NCI-H2081 treated with DMSO at 0.1 percent for 48 hours (cell line): ENCODE data around the gene HOOK1.
A peak's percentile ranks its signal among the peaks of the same experiment; 100 is the strongest.

Source experiments
- DNase-seq: peaks from one replicate; lab custom pipeline; 2025; lab: John Stamatoyannopoulos, UW

The HOOK1 gene

DNA sequence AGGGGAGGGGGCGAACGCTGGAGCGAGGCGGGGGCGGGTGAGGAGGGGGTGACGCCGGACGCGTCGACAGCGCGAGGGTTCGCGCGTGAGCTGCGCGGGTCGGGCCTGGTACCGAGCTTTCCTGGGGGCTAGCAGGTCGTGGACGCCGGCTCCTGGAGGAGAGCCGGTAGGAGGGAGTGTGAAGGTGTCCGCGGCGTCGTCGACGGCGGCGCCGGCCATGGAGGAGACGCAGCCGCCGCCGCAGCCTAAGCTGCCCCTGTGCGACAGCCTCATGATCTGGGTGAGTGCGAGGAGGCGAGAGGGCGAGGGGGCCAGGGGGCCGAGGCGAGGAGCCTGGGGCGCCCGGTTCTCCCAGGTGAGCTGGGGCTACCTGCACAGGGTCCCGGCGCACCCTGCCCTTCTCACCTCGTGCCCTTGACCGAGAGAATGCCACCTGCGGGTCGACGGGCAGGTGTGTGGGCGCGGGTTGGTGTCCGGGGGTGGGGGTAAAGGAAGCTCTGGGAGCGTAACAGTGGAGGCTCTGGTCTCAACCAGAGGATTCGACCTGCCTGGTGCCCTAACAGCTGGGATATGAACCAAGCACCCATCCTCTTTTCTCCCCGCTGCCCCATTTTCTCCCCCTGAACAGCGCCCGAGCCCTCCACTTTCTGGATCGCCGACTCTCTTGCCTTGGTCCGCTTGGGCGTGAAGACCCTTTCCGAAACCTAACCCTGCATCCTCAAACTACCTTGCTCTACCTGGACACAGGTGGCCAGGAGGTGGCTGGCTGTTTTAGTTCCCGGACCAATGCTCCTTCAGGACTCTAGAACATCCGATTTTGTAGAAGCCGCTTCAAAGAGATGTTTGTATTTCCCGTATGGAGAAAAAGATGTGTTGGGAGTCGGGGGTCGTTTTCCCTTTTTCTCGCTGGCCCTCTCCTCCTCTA lies at the start of gene HOOK1:
Gene HOOK1, plus strand, starts transcription at position 49 of the 925 bp plus-strand sequence. Its CDS starts 169 bp downstream, at position 218.
- DNase-seq, result no peak

DNA sequence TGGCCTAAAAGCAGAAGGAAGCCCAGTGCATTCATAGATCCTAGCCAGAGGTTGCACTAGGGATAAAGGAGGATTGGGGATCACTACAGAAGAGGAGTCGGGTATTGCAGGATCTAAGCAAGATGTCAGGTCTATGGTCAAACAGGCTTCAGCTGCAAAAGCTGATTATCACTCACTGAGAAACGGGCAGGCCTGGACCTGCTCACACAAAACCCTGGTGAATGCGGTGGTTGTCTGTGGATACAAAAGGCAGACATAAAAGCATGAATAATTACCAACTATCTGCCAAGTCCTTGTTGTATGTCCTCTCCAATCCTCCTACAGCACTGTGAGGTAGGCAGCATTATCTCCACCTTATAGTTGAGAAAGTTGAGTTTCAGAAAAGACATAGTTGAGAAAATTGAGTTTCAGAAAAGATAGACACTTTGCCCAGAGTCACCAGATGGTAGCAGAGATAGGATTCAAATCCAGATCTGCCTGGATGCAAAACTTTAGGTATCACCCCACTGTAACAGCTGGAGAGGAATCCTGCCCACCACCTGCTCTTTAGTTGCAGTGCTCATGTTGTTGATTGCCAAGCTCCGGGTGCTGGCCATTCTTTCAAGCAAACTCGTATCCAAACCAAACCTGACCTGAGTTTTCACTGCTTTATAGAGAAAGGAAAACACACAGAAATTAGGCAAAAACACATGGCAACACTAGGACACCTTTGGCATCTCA lies 49.6 kb upstream of the HOOK1 start:
- DNase-seq, result peak; percentile 66

DNA sequence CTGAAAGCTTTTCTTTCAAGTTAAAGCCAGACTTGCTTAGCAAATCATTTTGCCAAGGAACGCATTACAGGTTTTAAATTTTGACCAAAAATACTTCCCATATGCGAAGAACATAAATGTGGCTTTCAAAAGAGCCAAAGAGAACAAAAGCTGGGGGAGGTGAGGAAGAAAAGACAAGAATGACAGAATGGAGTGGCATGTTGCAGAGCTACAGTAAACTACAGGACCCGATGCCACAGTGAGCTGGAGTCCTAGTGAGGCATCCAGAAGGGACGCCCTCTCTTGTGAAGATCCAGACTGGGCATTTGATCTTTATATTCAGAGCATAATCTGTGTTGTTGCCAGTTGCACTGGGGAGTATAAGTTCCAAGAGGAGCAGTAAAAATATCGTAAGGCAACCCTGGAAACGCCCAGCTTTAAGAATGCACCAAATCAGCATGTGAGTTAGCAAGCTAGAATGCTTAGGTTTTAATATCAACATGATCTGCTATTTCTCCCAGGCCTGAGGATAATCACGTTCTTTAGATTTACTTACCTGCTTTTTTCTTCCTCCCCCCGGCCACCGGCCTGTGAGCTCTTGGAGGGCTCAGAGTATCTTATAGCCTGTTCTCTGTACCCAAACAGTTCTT lies 48.4 kb upstream of the HOOK1 start:
- DNase-seq, result no peak

DNA sequence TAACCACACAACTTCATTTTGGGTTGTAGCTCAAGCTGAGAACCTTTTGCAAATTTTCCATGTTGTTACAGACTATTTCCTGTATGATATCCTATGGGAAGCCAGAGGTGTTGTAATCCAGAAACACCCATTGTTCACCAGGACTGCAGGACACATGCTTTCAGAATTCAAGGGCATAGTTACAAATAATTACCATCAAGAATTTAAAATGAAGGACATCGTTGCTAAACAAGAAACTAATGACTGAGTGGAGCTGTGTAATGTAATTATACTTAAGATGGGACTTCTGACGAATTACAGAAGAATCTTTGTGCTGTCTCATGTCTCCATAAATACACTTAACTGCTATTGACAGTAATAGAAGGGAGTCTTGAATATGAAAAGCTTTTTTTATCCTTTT lies 47.6 kb upstream of the HOOK1 start:
- no peak for DNase-seq

DNA sequence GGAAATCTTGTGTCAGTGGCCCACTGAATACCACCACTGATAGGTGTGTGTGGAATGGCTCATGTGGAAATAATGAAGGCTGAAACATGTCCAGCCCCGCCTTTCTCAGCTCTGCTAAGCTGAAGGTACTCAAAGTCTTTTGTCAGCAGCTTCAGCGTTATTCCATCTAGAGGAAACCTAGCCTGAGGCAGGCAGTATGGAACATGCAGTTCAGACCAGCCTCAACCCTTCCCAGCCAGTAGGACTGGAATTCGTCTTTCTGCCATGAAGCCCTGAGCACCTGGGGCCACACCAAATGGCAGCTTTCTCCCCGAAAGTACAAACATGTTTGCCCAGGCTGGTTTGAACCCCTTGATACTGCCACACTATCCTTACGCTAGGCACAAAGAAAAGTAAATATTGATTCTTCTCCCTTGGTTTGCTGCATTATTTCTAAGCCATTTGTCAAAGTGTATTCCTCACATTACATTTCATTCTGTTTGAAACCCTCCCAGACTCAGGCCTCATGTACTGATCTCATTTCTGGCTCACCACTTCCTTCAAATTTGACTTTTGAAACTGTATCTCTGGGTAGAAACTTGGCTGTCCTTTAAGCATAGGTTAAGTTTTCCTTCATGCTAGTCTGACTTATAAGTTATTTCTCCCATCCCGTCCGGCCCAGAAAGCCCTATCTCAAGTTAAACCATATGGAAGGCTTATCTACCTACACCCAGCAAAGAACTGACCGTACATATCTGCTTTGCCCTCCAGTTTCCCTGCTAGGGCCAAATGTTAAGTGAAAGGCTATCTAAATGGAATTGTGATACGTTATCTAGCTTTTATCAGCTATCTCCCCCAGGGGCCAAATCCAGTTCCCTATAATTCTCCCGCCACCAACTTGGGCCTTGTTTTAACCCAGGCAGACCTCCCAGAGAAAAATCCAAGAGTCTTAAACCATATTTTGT lies 45.7 kb upstream of the HOOK1 start:
- peak; percentile 37 for DNase-seq

DNA sequence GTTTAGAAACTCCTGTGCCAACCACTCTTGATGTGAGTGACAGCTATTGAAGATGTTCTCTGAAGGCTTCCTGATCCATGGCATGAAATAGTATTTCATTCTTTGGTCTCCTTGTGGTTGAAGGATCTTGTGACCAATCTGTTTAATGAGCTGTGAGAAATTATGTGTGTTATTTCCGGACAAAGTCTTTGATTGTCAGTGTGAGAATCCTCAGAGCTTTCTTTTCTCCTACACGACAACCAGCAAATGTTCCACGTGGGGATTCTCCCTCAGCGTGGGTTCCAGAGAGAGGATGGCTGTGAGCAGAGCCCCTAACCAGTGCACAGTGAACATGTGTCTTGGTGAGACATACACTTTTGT lies 45.0 kb upstream of the HOOK1 start:
- DNase-seq, result no peak

DNA sequence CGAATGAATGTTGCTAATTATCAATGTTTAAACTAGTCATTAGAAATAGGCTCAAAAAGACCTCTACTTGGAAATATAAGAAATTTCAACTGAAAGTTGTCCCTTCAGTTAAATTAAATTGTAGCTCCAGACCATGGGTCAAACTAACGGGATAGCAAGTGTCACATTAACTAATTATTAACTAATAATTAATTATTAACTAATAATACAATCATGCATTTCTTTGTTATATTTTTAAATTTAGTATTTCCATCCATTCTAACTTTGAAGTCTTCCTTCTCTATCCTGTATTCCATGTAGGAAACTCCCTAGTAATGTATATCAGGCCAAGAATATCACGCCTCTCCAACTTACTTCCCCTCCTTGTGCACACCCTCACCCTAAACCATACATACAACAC lies 43.4 kb upstream of the HOOK1 start:
- no peak for DNase-seq

DNA sequence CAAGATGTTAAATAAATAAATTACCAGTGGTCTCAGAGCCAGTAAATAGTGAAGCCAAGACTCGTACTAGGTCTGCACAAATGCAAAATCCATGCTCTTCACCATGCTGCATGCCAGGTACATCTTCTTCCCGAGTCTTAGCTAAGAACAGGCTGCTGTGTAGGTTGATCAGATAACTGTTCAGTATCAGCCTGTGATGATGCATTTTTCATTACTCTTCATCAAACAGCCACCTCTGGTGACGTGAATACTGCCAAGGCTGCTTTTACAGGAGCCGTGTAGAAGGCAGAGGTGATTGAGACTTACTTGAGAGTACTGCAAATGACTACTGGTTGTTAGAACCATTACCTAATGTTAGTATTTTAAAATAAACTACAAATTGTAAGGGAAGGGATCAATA lies 39.3 kb upstream of the HOOK1 start:
- DNase-seq, result no peak

DNA sequence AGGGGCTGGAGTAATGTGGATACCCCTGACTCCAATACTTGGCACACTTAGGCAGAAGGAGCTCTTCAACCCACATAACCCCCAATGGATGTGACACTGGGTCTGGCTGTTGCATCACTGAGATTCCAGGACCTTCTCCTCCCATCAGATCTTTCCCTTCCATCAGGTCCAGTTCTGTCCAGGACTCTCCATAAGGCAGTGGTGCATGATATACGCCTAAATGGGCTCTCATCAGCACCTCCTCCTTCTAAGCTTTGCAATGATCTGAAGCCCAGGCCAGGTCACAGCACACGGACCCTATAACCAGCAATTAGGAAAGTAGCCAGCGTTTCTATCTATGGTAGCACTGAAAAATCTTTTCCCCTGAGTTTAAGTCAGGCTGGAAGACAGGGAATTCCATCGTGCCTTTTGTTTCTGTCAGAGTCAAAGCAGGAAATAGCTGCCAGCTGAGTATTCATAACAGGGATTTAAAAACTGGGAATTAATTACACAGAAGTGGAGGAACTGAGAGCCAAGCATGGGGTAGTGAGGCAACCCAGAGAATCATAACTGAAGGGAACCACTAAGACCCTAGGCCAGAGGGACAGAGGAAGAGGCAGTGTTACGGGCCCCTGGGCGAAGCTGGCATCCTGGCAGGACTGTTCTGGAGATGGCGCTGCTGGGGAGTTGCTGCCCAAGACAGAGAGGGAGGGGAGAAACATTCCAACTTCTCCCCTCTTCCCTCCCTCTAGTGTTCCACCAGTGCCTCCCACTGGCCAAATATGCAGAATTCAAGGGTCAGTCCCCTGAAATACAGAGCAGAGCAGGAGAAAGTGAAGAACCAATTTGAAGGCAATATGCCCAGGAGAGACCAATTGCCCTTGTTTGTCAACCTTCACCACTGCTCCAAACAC lies 37.5 kb upstream of the HOOK1 start:
- no peak for DNase-seq

DNA sequence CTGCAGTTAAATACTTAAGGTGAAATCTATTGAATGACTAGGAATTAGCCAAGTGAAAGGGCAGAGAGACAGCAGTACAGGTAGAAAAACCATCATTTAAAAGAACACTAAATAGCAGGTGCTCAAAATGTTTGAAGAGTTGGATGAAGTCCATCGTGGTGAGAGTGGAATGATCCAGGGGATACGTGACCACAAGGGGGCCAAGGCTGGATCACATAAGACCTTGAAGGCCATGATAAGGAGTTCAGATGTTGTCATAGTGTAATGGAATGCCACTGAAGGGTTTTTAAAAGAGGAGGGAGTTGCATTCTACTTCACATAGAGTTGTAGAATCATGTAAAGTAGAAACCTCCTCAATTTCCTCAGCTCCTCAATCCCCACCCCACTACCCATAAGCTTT lies 34.8 kb upstream of the HOOK1 start:
- no peak for DNase-seq

DNA sequence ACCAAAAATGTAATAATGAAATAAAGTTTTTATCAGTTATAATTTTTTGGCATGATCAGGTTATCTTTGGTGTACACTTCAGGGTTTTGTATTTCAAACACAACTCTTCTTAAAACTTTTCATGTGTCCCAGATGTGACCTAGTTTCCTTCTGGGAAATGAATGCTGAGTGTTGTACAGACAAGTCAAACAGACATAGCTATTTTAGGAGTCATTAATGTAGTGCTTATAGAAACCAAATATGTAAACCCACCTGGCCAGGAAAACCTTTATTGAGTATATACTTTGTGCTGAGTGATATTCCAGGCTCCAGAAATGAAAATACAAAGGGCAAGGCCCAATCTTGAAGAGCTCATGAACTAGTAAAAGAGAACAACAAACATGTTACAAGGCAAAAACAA lies 25.9 kb upstream of the HOOK1 start:
- no peak for DNase-seq

DNA sequence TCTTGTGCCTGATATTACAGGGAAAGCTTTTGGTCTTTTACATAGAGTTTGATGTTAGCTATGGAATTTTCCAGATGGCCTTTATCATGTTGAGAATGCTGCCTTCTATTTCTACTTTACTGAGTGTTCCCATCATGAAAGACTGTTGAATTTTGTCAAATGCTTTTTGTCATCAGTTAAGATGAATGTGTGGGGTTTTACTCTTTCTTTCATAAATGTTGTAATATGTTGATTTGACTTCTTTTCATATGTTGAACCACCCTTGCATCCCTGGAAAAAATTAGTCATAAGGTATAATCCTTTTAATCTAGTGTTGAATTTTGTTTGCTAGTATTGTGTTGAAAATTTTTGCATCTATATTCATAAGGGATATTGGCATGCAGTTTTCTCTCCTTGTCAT lies 16.1 kb upstream of the HOOK1 start:
- no peak for DNase-seq

DNA sequence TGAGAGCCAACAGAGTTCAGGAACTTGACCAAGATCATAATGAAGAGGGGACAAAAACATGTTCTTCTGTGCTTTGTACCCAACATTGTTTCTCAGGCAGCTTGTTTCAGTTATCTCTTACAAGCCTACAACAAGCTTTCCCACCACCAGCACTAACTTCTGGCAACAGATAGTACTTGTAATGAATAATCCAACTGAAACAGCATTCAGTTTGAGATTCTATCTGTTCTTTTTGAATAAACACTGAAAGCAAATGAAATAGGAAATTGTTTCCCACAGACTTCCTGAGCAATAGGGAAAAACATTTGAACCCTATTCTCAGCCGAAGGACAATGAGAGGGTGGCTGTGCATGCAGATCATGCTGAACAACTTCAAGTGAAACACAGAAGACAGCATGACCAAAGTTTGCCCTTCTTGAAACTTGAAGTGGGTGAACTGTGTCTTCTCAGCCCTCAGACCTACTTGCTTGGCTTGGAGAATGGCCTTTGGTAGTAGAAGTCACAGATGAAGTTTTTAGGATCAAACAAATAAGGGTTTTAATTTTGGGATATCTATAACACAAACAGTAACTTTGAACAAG lies 11.2 kb upstream of the HOOK1 start:
- no peak for DNase-seq

DNA sequence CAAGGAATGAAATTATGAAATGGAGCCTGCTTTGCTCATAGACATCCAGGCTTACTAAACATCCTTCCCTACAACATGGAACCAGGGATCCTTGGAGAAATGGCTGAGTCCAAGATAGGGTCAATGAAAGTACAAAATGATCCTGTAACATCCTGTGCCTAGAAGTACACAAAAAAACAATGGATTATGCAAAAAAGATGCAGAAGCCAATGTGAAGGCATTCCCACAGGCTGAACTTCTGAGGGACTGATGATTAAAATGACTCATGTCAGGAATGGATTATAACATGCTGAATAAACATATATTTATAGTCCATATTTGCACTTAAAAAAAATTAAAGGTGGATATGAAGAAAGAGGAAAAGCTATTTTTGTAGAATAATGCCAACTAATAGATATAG lies 10.4 kb upstream of the HOOK1 start:
- no peak for DNase-seq

DNA sequence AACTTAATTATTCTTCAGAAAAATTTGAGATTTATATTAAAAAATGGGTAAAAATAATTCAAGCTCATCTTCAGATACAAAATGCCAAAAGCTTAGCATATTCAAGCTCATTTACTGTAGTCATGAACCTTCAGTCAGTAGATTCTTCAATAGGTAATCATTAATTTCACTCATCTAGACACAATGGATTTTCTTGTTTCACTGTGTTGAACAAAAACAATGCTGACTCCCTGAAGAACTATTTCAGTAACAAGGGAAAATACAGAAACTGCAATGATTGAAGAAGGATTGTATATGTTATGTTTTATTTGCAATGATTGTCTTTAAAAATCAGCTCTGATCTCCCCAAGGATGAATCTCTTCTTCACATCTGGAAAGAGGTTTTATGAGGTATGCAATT lies 9.2 kb upstream of the HOOK1 start:
- DNase-seq, result no peak

DNA sequence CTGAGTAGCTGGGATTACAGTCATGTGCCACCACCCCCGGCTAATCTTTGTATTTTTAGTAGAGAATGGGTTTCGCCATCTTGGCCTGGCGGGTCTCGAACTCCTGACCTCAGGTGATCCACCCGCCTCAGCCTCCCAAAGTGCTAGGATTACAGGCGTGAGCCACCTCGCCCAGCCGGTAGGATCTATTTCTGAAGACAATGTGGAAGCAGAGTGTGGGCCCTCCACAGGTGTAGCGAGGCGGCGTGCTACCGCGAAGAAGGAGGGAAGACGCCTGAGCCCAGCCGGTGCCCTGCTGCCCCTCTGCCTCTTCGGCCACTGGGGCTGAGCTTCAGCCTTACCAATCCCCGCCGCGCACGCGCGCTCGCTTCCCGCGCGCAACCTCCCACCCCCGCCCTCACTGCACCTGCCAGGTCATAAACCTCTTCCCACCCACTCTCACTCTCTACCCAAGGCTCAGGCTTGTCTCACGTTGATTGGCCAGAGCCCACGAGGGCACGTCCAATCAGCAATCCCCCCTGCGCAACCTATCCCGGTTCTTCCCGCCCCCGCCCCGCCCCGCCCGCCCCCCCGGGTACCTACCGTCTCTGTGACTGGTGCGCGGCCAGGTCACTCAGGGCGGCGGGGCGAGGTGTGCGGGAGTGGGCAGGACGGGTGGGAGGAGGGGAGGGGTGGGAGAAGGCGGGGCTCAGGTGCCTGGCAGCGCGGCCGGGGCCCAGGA lies 409 bp upstream of the HOOK1 start:
- peak; percentile 83 for DNase-seq

DNA sequence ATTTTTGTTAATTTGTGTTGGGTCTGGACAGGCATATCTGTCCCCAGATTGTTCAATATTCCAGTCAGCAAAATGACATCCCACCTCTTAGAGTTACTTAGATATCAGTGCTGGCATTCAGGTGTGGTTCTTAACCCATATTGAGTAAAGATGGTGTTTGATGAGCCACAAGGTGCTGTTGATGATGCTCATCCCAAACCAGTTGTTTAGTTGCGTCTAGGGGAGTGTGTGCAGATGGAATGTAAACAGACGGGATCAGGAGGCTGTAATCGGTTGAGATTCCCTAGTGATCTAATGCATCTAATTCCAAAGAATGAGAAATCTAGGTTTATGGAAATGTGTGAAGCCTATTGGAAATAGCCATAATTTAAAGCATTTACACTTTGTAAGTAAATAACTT lies 1.1 kb downstream of the HOOK1 start:
- DNase-seq, result no peak

DNA sequence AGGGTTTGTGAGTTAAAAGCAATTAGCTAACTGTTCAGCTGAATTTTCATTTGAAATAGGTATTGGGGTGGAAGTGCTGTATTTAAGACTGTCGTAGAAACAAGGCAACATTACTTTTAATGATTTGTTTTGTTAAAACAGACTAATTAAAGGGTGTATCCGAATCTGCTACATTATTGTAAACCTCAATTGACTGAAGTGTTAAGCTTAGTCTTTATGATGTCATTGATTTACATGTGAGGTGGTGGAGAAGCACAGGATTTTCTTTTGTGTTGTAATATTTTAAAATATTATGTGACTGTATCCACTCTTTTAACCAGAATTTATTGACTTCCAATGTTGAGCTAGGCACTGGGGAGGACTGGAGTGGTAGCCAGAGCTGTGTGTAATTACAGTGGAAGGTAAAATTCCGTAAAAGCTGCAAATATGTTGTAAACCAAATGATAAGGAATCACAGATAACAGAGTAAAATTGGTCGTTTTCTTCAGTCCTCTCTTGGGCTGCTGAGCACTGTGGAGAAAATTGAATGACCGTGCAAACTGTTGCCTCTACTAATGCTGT lies 1.6 kb downstream of the HOOK1 start:
- no peak for DNase-seq
